AG10803 (cell line): ENCODE measurements around the gene TENM3.

ENCODE experiments used
- DNase-seq: peaks from one replicate; pipeline ENCODE4 v3.0.0; 2010; ENCODE audit warnings: low read depth
- H3K4me3 ChIP-seq: 2 replicates; pipeline ENCODE4 v1.5.1; 2011; ENCODE audit warnings: mild to moderate bottlenecking, low read length, control low read depth
- CTCF ChIP-seq: conservative IDR thresholded peaks from 2 replicates; pipeline ENCODE4 v1.5.1; 2011; ENCODE audit warnings: mild to moderate bottlenecking, low read length, control low read depth, inconsistent platforms

Gene TENM3

GRCh38 chr4:182695842-182696241, 452.6 kb downstream of the TENM3 start:
- TF ChIP-seq CTCF = no peak
- no peak for DNase-seq
- H3K4me3 ChIP-seq = no peak overlapping the region

GRCh38 chr4:182697094-182697493, 453.9 kb downstream of the TENM3 start:
- H3K4me3 ChIP-seq = no peak overlapping the region
- no peak for DNase-seq
- no peak for TF ChIP-seq CTCF

DNA sequence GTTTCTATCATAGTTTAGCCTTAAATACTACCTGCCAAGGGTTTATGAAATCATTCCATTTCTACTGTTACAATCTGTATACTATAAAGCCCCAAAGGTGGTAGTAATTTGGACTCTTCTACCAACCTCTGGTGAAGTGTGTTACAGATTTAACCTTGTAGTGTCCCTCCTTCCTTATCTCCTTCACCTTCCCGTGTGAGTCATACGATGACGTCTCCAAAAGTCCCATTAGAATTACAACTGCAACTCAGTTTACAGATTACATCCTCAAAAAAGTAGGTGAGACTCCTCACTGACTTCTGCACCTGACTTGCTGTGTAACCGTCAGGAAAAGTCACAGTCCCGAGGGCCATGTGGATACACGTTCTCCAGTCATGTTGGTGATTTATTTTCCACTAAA, 455.0 kb downstream of the TENM3 start:
- no peak overlapping the region for H3K4me3 ChIP-seq
- no peak for DNase-seq
- TF ChIP-seq CTCF = no peak

DNA sequence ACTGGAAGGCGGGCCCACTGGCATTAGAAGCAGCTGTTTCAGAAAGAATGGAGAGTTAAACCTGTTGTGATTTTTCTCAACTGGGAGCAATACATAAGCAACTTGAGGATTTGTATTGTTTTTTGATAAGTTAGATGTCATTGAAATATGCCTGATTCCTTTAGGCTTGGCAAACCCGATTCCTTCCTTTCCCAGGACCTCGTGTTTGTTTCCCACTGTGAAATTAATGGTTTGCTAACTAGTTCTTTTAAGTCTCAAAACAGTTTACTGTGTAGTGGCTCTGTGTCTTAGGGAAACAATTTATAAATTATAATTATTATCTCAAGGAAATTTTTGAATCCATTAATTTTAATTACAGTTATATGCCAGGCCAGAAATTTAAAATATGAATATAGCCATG, 456.0 kb downstream of the TENM3 start:
- no peak for TF ChIP-seq CTCF
- DNase-seq = no peak
- H3K4me3 ChIP-seq = no peak overlapping the region

DNA sequence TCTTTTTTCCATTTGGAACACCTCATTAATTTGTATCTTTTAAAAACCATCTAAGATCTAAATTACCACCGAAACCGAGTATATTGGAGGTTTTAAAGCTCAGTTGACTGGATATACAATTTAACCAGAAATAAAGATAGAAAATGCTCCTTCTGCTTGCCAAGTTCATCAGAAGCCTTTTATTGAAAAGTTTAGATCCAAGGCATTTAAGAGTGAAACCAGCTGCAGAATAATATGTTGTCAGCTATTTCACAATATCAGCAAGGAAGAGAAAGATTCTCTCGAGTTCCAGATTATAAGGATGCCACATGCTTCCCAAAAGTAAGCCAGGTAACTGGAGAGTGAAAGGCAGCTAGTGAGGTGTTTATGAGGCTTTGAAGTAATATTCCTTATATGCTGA, 456.6 kb downstream of the TENM3 start:
- no peak for TF ChIP-seq CTCF
- DNase-seq = peak; percentile 18
- H3K4me3 ChIP-seq = no peak overlapping the region

DNA sequence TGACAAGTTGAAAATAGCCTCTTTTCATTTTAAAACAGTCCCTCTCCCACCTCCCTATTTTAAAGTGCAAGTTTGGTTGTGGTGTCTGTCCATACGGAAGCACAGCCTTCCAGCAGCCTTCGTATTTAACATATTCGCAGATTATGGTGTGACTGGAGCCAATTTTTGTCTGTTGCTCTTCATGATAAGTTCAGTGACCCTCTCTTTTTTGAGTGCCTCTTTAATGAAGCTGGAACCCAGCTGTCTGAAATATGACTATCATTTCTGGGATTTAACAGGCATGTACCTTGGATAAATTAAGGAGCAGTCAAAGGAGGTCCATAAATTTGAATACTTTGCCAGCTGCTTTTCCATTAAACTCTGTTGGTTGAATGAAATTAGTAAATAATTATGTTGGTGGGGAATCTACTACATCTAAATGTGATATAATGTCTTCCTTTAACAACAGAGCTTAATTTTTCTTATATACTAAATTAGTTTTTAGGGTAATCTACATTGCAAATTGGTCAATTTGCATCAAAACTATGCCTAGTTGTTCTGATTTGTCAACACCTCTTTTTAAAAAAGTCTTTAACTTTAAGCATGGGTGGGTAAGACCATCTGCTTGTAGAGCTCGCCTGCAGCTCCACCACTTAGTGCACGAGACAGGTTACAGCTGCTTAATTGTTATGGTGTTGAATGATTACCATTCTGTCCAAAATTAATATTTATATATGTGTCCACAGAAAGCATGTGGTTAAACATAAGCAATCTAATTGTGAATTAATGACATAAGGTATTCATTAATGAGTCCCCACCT, 457.4 kb downstream of the TENM3 start:
- H3K4me3 ChIP-seq = no peak overlapping the region
- TF ChIP-seq CTCF = no peak
- DNase-seq = no peak

DNA sequence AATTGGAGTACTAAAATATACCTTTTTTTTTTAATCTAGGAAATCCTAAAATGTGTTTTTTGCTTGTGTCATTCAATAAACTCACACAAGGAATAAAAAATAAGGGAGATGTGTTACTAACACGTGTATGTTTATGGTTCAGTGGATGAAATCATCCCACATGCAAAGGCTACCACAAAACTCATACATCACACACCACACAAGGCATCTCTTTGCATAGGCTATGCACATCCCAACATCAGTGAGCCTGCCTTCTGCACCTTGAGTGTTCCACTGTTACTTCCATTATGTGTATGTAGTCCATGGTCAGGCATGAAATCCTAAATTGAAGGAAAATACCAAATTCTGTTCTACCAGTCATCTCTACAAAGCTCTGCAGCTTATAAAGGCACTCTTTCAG, 460.9 kb downstream of the TENM3 start:
- TF ChIP-seq CTCF = no peak
- H3K4me3 ChIP-seq = no peak overlapping the region
- DNase-seq = no peak
